ENCODE data around the gene MEGF6.

Gene MEGF6

DNA sequence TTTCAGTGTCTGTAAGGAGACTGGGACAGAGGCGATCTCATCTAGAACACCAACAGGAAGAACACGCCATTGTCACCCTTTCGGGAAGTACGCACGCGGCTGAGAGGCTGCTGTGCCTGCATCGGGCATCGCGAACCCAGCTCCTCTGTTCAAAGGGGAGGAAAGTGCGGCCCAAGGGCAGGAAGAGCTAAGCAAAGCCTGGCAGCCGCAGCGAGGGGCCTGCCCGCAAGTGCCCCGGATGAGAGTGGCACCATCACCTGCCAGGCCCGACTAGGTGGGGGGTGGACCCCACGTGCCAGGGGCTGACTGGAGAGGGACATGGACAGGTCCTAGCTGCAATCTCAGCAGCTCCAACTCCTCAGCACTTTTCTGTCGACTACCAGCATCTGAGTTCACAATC lies 21.0 kb upstream of the MEGF6 start:
- TF ChIP-seq, protein P1, sequence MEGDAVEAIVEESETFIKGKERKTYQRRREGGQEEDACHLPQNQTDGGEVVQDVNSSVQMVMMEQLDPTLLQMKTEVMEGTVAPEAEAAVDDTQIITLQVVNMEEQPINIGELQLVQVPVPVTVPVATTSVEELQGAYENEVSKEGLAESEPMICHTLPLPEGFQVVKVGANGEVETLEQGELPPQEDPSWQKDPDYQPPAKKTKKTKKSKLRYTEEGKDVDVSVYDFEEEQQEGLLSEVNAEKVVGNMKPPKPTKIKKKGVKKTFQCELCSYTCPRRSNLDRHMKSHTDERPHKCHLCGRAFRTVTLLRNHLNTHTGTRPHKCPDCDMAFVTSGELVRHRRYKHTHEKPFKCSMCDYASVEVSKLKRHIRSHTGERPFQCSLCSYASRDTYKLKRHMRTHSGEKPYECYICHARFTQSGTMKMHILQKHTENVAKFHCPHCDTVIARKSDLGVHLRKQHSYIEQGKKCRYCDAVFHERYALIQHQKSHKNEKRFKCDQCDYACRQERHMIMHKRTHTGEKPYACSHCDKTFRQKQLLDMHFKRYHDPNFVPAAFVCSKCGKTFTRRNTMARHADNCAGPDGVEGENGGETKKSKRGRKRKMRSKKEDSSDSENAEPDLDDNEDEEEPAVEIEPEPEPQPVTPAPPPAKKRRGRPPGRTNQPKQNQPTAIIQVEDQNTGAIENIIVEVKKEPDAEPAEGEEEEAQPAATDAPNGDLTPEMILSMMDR (IDR thresholded peaks at IDR 0.05; ENCODE audit: poor library complexity, severe bottlenecking) = no peak
- H3K27ac ChIP-seq (ENCODE audit: poor library complexity, severe bottlenecking) = no peak overlapping the region
- no peaks in the 10 kb centered on the region for H3K9me3 ChIP-seq (ENCODE audit: severe bottlenecking)
- H3K36me3 ChIP-seq (ENCODE audit: low read depth) = peaks cover 41% of the 10 kb centered on the region
- no peaks in the 10 kb centered on the region for H3K4me1 ChIP-seq (ENCODE audit: insufficient read depth, poor library complexity, severe bottlenecking)
- no peaks in the 10 kb centered on the region for H3K27me3 ChIP-seq (ENCODE audit: insufficient read depth, poor library complexity, severe bottlenecking)
- H3K4me3 ChIP-seq (ENCODE audit: severe bottlenecking) = no peak overlapping the region
- DNase-seq (ENCODE audit: low spot score) (no peak), ATAC-seq (ENCODE audit: low read depth) (no peak)

DNA sequence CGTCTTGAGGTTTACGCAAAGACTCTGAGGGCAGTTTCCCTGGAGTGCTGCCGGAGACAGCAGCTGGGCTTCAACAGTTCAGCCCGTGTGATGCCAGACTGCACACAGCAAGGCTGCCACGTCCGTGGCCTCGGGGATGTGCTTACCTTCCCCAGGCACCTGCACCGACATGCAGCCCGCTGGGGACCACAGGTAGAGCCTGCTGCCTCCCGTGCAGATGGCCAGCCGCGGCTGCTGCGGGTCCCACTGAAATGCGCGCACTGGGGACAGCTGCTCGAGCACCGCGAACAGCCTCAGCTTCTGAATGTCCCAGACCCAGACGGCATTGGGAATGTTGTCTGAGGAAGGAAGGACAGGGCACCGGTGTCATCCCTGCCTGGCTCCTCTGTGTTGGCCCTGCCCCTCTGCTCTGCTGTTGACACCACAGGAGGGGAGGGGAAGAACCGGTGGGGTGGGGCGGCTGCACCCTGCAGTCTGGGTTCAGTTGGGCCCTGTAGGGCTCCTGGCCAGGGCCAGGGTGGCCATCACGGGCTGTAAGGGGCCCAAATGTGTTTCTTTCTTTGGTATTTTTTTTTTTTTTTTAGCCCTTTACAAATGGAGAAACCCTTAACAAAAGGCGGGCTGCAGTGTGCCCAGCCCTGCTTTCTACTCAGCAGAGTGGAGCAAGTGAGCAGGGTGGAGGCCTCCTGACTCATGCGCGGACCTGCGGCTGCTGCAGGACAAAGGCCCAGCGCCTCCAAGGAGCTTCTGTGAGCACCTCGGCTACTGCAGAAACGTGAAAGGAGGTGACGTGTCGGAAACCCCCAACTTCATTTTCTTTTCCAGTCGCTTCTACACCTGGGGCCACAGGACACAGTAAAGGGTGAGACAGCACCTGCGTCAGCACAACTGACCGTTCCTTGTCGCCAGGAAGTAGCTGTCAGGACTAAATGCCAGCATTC lies 20.3 kb upstream of the MEGF6 start:
- TF ChIP-seq, protein P1 (IDR thresholded peaks at IDR 0.05; ENCODE audit: poor library complexity, severe bottlenecking) = no peak
- Histone ChIP-seq H3K4me3 (ENCODE audit: severe bottlenecking) (no peak overlapping the region), H3K27me3 (ENCODE audit: insufficient read depth, poor library complexity, severe bottlenecking) (no peaks in the 10 kb centered on the region), H3K9me3 (ENCODE audit: severe bottlenecking) (no peaks in the 10 kb centered on the region), H3K27ac (ENCODE audit: poor library complexity, severe bottlenecking) (no peak overlapping the region), H3K4me1 (ENCODE audit: insufficient read depth, poor library complexity, severe bottlenecking) (no peaks in the 10 kb centered on the region), H3K36me3 (ENCODE audit: low read depth) (peaks cover 41% of the 10 kb centered on the region)
- no peak for DNase-seq (ENCODE audit: low spot score)
- no peak for ATAC-seq (ENCODE audit: low read depth)

DNA sequence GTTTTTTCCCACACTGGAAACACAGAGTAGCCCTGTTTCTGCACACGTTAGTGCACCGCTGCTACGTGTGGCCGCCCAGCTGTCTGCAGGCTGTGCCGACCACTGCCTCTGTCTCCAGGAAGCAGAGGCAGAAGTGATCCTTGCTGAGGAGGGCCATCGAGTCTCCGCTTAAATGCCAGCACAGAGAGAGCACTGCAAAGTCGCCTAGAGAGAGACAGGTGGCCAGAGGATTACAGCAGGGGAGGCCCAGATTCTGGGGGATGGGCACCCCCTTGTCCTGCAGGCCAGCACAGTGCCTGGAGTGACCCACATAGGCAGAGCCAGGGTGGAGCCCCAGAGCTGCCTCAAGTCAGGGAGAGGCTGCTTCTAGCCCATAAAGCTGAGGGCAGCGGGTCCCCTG lies 19.6 kb upstream of the MEGF6 start:
- DNase-seq (ENCODE audit: low spot score) (no peak), ATAC-seq (ENCODE audit: low read depth) (no peak)
- no peaks in the 10 kb centered on the region for H3K27me3 ChIP-seq (ENCODE audit: insufficient read depth, poor library complexity, severe bottlenecking)
- H3K36me3 ChIP-seq (ENCODE audit: low read depth) = peaks cover 45% of the 10 kb centered on the region
- H3K4me1 ChIP-seq (ENCODE audit: insufficient read depth, poor library complexity, severe bottlenecking) = no peaks in the 10 kb centered on the region
- TF ChIP-seq, protein P1 (IDR thresholded peaks at IDR 0.05; ENCODE audit: poor library complexity, severe bottlenecking) = no peak
- H3K4me3 ChIP-seq (ENCODE audit: severe bottlenecking) = no peak overlapping the region
- H3K27ac ChIP-seq (ENCODE audit: poor library complexity, severe bottlenecking) = no peak overlapping the region
- H3K9me3 ChIP-seq (ENCODE audit: severe bottlenecking) = no peaks in the 10 kb centered on the region

DNA sequence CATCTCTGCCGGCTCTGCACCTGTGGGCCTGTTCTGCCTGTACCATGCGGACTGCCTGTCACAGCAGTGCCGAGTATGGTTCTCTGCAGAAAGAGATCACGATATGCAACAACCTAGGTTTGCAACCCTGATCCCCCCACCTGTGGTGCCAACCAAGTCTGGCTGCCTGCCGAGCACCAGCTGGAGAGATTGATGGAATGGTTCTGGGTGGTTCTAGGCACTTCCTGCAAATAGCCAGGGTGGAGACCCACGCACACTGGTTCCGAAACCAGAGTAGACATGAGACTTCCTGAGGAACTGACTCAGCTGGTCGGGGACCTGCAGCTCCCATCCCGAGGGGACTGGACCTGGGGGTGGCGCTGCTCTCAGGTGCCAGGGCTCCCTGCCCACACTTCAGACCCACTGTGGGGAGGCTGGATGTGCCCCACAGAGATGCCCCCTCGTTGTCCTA lies 18.9 kb upstream of the MEGF6 start:
- H3K27me3 ChIP-seq (ENCODE audit: insufficient read depth, poor library complexity, severe bottlenecking) = no peaks in the 10 kb centered on the region
- no peaks in the 10 kb centered on the region for H3K9me3 ChIP-seq (ENCODE audit: severe bottlenecking)
- H3K4me1 ChIP-seq (ENCODE audit: insufficient read depth, poor library complexity, severe bottlenecking) = no peaks in the 10 kb centered on the region
- H3K36me3 ChIP-seq (ENCODE audit: low read depth) = peaks cover 39% of the 10 kb centered on the region
- H3K4me3 ChIP-seq (ENCODE audit: severe bottlenecking) = no peak overlapping the region
- ATAC-seq (ENCODE audit: low read depth) = no peak
- no peak overlapping the region for H3K27ac ChIP-seq (ENCODE audit: poor library complexity, severe bottlenecking)
- TF ChIP-seq, protein P1 (IDR thresholded peaks at IDR 0.05; ENCODE audit: poor library complexity, severe bottlenecking) = no peak
- no peak for DNase-seq (ENCODE audit: low spot score)
